ENCODE data around the gene GPR89A.
"Not testable (repeated sequence)": the region's sequence is repeated elsewhere in the genome, so short reads cannot be mapped to it uniquely, and the experiment has no call there.

DNA sequence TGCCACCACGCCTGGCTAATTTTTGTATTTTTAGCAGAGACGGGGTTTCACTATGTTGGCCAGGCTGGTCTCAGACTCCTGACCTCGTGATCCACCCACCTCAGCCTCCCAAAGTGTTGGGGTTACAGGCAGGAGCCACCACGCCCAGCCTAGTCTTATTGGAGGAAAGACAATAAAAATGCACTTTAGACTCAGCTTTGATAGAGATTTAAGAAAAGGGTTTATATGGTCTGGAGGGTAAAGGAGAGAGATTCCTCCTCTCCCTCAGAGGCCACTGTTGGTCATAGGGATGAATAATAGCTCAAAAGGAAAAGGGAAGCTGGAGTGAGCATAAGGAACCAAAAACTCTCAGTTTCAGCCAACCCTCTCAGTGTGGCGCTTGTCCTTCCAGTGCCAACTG lies 8.4 kb upstream of the GPR89A start:
- not testable (repeated sequence) for TF ChIP-seq POLR2A, CTCF (IDR thresholded peaks at IDR 0.05)

Data from esophagus squamous epithelium (tissue), 4 donors.